ENCODE results near the gene TRPV4.

Gene TRPV4

GRCh38 chr12:109827566-109828550 lies 5.3 kb downstream of the TRPV4 start:
- DNase-seq: no peak

DNA sequence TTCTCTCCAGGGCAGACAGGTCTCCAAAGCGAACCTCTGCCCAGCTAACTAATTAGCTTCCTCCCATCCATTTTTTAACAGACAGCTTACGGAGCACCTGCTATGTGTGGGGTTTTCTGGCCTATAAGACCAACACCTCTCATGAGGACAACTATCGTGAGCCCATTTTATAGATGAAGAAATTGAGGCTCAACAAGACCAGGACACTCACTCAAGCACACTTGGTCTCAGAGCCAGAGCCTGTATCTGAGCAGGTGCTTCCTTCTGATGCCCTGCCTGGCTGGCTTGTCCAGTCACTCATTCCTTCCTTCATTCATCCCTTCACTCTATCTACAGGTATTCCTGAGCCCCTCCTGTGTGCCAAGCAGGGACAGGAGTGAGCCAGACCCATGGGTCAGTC lies 6.1 kb downstream of the TRPV4 start:
- DNase-seq: no peak

GRCh38 chr12:109824731-109825130 lies 8.5 kb downstream of the TRPV4 start:
- DNase-seq: no peak

- DNase-seq: no peak
Measured at GRCh38 chr12:109822951-109823411, 10.2 kb downstream of the TRPV4 start.

DNA sequence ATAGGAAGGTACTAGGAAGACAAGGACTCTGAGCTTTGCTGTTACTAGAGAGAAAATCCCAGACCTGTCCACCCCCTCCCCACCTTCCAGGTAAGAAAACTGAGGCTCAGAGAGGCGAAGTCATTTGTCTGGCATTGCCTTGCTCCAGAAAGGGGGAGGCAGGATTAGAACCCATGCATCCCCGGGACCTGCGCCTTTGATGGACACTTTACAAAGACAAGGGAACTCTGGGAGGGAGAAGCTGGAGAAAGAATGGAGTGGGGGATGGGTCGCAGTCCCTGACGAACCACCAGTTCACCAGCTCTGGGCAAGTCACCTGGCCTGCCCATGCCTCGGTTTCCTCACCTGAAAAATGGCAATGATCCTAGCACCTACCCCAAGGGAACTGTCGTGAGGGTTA lies 10.8 kb downstream of the TRPV4 start:
- DNase-seq: no peak

DNA sequence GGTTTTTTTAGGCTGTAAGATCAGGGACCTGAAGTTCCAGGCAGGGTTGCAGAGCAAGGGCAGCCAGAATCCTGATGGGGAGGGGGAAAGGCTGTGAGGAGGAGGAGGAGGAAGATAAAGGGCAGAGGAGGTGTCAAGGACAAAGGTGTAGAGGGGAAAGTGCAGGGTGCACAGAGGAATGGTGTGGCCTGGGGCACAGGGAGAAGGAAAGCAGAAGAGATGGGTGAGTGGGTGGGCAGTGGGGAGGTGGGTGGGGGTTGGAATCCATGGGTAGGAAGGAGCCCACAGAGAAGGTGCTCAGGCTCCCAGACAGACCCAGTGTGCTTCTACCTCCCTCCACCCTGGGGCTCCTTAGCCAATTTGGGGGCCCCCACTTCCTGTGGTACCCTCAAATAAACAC lies 11.2 kb downstream of the TRPV4 start:
- DNase-seq: no peak

GRCh38 chr12:109820816-109821381 lies 12.3 kb downstream of the TRPV4 start:
- DNase-seq: no peak

- DNase-seq: no peak
Measured at GRCh38 chr12:109818905-109819500, 14.2 kb downstream of the TRPV4 start.

DNA sequence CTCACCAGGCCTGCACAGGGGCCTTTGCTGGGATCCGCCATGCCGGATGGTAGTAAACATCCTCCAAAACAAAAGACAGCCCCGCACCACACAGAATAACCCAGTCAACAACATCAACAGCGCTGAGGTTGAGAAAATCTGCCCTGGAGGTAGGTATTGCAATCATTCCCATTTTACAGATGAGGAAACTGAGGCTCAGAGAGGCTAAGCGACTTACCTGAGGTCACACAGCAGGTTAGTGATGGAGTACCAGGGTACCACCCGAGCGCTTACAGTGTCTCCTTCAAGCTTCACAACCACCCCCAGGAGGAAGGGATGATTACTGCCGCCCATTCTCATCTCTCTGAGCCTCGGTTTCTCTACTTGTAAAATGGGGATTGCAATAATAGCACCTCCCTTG lies 14.9 kb downstream of the TRPV4 start:
- no peak for DNase-seq

GRCh38 chr12:109817627-109818231 lies 15.5 kb downstream of the TRPV4 start:
- no peak for DNase-seq

DNA sequence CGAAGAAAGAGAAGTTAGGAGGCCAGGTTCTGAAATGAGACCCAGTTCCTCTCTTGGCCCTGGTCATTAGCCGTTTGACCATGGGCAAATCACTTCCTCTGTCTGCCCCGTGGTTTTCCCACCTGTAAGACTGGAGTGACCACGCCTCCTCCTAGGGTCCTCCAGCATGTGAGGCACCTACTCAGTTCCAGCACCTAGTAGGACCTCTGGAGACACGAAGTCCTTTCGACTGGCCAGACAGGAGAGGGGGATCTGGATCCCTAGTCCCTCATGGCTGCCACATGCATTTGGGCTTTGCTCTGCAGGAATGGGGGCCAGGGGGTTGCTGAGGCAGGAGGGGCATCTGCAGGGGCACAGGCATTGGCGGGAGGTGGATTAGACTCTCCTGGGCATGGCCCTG lies 16.3 kb downstream of the TRPV4 start:
- DNase-seq: no peak

- DNase-seq: no peak
Measured at GRCh38 chr12:109815757-109816617, 17.2 kb downstream of the TRPV4 start.

DNA sequence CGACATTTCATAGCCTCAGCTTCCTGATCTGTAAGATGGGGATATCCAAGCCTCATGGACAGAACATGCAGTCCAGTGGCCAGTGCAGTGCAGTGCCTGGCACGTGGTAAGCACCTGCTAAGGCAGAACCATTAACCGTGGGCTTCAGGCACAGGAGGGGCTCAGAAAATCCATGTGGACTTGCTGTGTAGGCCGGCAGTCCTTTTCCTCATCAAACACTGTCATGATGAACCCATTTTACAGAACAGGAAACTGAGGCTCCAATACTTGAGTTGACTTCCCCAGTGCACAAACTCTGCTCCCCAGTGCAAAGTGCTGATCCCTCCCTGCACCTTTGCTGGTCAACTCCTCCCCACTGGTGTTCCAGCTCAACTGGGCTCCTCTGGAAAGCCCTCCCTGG lies 18.0 kb downstream of the TRPV4 start:
- no peak for DNase-seq

- DNase-seq: no peak
Measured at GRCh38 chr12:109814600-109815150, 18.5 kb downstream of the TRPV4 start.

DNA sequence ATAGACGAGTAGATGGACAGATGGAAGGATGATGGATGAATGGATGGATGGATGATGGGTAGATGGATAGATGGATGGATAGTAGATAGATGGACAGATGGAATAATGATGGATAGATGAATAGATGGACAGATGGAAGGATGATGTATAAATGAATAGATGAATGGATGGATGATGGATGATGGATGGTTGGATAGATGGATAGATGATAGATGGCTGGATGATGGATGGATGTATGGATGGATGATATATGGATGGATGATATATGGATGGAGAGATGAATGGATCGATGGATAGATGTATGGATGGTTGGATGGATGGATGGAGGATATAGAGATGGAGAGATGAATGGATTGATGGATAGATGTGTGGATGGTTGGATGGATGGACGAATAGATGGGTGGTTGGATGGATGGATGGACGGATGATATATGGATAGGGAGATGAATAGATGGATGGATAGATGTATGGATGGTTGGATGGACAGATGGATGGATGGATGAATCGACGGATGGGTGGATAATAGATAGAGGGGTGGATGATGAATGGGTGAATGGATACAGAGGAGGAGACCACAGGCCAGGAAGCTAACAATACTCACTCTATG lies 19.3 kb downstream of the TRPV4 start:
- no peak for DNase-seq

DNA sequence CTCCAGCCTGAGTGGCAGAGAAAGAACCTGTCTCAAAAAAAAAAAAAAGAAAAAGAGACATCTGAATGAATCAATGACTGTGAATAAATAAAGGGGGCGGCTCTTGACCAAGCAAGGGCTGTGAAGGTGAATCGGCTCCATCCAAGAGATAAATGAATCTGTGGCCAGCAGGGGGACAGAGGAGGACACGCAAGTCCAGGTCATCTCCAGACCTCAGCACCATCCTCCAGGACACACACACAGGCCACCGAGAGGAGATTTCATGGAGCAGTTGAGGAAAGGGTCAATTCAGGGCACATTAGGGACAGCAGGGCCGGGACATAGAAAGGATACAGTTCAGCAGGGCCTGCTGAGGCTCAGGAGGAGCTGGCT lies 21.6 kb downstream of the TRPV4 start:
- no peak for DNase-seq

- no peak for DNase-seq
Measured at GRCh38 chr12:109810954-109811623, 22.1 kb downstream of the TRPV4 start.

GRCh38 chr12:109808876-109809646 lies 24.1 kb downstream of the TRPV4 start:
- no peak for DNase-seq

- DNase-seq: no peak
Measured at GRCh38 chr12:109807954-109808643, 25.1 kb downstream of the TRPV4 start.
